ENCODE results near the gene AGBL3.
"Not testable (repeated sequence)": the region's sequence is repeated elsewhere in the genome, so short reads cannot be mapped to it uniquely, and the experiment has no call there.

The AGBL3 gene

DNA sequence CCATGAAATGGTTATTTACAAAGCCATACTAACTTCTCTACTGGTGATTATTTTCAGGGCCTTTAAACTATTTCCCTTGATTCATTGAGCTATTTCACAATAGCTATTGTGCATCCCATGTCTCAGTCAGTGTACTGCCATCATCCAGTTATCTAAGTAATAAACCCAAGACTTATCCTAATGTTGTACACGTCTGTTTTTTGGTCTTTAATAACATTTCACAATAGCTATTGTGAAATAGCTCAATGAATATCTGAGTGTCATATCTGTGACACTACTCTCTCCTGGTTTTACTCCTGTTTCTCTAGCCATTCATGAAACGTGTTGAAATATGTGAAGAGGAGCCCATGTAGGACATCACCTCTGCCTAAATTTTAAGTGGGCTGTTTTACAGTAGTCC lies 125.1 kb downstream of the AGBL3 start:
- H3K36me3 ChIP-seq, result no peaks in the 10 kb centered on the region
- H3K9me3 ChIP-seq, result no peaks in the 10 kb centered on the region
- no peak for DNase-seq
- H3K27me3 ChIP-seq, result no peaks in the 10 kb centered on the region
- intact Hi-C loops (cut with DNase I; ENCODE audit: low total_unique reads), result no loop called here
- no peak overlapping the region for H3K4me3 ChIP-seq
- no peaks in the 10 kb centered on the region for H3K4me1 ChIP-seq
- no peak overlapping the region for H3K27ac ChIP-seq
- TF ChIP-seq, protein P1, sequence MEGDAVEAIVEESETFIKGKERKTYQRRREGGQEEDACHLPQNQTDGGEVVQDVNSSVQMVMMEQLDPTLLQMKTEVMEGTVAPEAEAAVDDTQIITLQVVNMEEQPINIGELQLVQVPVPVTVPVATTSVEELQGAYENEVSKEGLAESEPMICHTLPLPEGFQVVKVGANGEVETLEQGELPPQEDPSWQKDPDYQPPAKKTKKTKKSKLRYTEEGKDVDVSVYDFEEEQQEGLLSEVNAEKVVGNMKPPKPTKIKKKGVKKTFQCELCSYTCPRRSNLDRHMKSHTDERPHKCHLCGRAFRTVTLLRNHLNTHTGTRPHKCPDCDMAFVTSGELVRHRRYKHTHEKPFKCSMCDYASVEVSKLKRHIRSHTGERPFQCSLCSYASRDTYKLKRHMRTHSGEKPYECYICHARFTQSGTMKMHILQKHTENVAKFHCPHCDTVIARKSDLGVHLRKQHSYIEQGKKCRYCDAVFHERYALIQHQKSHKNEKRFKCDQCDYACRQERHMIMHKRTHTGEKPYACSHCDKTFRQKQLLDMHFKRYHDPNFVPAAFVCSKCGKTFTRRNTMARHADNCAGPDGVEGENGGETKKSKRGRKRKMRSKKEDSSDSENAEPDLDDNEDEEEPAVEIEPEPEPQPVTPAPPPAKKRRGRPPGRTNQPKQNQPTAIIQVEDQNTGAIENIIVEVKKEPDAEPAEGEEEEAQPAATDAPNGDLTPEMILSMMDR (IDR thresholded peaks at IDR 0.05), result no peak

- no peaks in the 10 kb centered on the region for H3K36me3 ChIP-seq
Observed at GRCh38 chr7:135114622-135115021, 128.3 kb downstream of the AGBL3 start.

DNA sequence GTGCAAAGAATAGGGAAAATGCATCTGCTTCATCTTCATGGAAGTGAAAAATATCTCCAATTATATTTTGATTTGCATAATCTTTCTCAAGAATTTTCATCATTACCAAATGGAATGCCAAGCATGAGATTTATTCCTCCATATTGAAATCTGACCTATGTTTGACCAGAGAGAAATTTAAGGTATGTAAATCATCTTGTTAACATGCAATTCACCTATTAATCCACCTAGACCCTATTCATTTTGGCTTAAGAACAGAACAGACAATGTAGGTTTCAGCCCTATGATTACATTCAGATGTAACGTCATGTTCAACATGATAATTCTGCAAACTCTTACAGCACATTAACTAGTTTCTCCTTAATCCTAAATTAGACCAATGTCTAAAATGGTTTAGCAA lies 130.8 kb downstream of the AGBL3 start:
- intact Hi-C loops (cut with DNase I; ENCODE audit: low total_unique reads), result no loop called here
- TF ChIP-seq, protein P1 (IDR thresholded peaks at IDR 0.05), result no peak
- Histone ChIP-seq H3K27me3 (no peaks in the 10 kb centered on the region), H3K9me3 (peaks cover 0 to 6% (median 0%) of the 10 kb centered on the region in 3 donors), H3K36me3 (peaks cover 0 to 9% (median 0%) of the 10 kb centered on the region in 3 donors), H3K4me3 (no peak overlapping the region), H3K27ac (no peak overlapping the region), H3K4me1 (no peaks in the 10 kb centered on the region)
- DNase-seq, result no peak

More at GRCh38 chr7:135114622-135115021, 128.3 kb downstream of the AGBL3 start:
- H3K4me1 ChIP-seq, result no peaks in the 10 kb centered on the region
- TF ChIP-seq, protein P1 (IDR thresholded peaks at IDR 0.05), result no peak
- intact Hi-C loops (cut with DNase I; ENCODE audit: low total_unique reads), result no loop called here
- no peaks in the 10 kb centered on the region for H3K9me3 ChIP-seq
- H3K27ac ChIP-seq, result no peak overlapping the region
- H3K27me3 ChIP-seq, result no peaks in the 10 kb centered on the region
- DNase-seq, result no peak
- H3K4me3 ChIP-seq, result no peak overlapping the region

GRCh38 chr7:135121868-135122267 lies 135.6 kb downstream of the AGBL3 start:
- TF ChIP-seq, protein P1 (IDR thresholded peaks at IDR 0.05), result no peak
- Histone ChIP-seq H3K4me3 (no peak overlapping the region), H3K36me3 (peaks cover 0 to 9% (median 0%) of the 10 kb centered on the region in 3 donors), H3K9me3 (peaks cover 0 to 6% (median 0%) of the 10 kb centered on the region in 3 donors), H3K27ac (no peak overlapping the region), H3K4me1 (no peaks in the 10 kb centered on the region), H3K27me3 (no peaks in the 10 kb centered on the region)
- DNase-seq, result no peak
- intact Hi-C loops (cut with DNase I; ENCODE audit: low total_unique reads), result no loop called here

- H3K4me3 ChIP-seq; DNase-seq; intact Hi-C loops (cut with DNase I; ENCODE audit: low total_unique reads); H3K9me3 ChIP-seq; H3K4me1 ChIP-seq; H3K27me3 ChIP-seq; H3K36me3 ChIP-seq; H3K27ac ChIP-seq: not testable (repeated sequence)
Observed at GRCh38 chr7:135124631-135125030, 138.3 kb downstream of the AGBL3 start.

GRCh38 chr7:135128931-135129330 lies 142.6 kb downstream of the AGBL3 start:
- H3K4me3 ChIP-seq, result no peak overlapping the region
- H3K9me3 ChIP-seq, result peaks cover 0 to 5% (median 0%) of the 10 kb centered on the region in 3 donors
- no peak for DNase-seq
- intact Hi-C loops (cut with DNase I; ENCODE audit: low total_unique reads), result no loop called here
- H3K4me1 ChIP-seq, result no peaks in the 10 kb centered on the region
- no peaks in the 10 kb centered on the region for H3K36me3 ChIP-seq
- no peaks in the 10 kb centered on the region for H3K27me3 ChIP-seq
- no peak overlapping the region for H3K27ac ChIP-seq
- TF ChIP-seq, protein P1 (IDR thresholded peaks at IDR 0.05), result no peak
